GM18511 (cell line): ENCODE data around the gene LRRC59.
A peak's percentile ranks its signal among the peaks of the same experiment; 100 is the strongest.
"Not testable (repeated sequence)": the region's sequence is repeated elsewhere in the genome, so short reads cannot be mapped to it uniquely, and the experiment has no call there.

Experiments used
- ATAC-seq: cut with Tn5 transposase; IDR thresholded peaks from one replicate; pipeline ENCODE4 v1.9.1; 2021; ENCODE audit warnings: mild to moderate bottlenecking, moderate library complexity; ENCODE audit not compliant: unreplicated experiment

Gene LRRC59

GRCh38 chr17:50397111-50397918 lies at the start of gene LRRC59:
LRRC59 (minus strand) TSS chr17:50397523; CDS start chr17:50397317, 206 bp downstream.
- peak; percentile 94 for ATAC-seq

GRCh38 chr17:50445730-50446325 lies 48.5 kb upstream of the LRRC59 start:
- ATAC-seq, result no peak

- no peak for ATAC-seq
Observed at GRCh38 chr17:50444841-50445715, 47.8 kb upstream of the LRRC59 start.

DNA sequence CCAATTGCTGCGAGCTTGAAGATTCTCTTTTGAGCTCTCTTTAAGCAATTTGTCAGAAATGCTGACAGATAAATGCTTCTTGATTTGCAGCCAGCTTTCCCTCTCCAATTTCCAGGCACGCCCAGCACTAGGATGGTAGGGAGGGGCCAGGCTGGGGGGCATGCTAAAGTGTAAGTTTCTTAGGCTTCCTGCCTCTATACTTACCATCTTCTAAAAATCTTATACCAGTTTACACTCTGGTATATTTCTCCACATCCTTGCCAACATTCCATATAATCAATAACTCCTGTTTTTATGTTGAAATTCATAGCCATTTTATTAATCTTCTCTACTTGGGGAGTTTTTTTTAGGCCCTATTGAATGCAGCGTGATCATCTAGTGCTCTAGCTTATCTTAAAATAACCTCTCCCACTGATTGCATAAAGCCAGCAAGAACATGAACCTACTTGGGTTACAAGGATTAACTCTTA lies 46.2 kb upstream of the LRRC59 start:
- ATAC-seq, result no peak

- no peak for ATAC-seq
Observed at GRCh38 chr17:50440838-50441829, 43.8 kb upstream of the LRRC59 start.

DNA sequence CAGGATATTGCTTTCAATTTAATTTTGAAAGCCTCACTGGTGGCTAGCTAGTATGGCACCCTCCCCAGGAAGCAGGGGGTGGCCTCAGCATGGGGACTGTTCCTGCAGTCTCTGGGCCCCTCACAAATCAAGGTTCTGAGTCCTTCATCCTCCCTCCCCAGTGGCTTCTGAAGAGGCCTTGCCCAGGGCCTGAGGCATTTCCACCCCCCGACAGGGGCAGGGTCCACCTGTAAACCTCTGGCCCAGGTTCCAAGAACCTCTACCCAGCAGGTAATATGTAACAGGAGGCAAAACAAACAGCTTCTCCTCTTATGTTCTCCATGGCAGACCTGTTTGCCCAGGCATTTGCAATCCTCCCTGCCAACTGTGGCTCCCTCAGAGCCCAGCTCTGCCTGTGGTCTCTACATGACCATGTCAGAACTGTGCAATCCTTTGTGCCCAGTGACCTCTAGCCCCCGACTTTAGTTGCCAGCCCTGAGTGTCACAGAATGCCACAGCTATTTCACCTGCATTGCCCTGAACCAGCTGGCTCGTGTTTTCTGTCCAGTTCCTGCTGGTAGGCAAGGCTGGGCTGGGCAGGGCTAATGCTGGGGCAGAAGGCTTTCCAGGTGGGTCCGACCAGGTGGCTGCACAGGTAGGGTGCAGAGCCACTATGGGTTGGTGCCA lies 43.0 kb upstream of the LRRC59 start:
- ATAC-seq, result no peak

GRCh38 chr17:50439008-50439407 lies 41.7 kb upstream of the LRRC59 start:
- ATAC-seq, result no peak

- ATAC-seq, result no peak
Observed at GRCh38 chr17:50437409-50437808, 40.1 kb upstream of the LRRC59 start.

DNA sequence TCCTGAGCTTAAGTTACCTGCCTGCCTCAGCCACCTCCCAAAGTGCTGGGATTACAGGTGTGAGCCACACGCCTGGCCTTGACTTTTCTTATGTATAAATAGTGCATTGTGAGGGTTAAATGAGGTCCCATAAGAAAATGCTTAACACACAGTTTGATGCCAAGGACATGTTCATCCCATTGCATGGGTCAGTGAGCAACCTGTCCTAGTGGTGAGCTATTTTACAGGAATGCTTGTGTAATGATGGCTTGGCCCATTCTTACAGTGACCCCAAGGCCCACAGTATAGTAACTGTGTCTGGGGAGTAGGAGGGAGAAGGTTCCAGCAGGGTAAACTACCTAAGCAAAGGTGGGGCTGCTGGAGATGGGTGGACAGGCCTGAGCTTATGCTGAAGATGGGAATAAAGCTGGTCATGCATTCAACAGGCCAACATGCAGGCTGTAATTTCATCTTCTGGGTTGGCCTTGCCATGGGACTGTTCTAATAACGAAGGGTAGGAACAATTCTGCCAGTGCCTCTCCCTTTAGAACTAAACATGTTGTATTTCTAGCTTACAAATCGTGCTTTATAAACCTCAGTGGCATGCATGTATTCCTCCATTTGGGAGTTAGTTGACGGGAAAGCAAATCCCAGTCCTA lies 34.9 kb upstream of the LRRC59 start:
- ATAC-seq, result no peak

- ATAC-seq, result no peak
Observed at GRCh38 chr17:50430821-50431618, 33.7 kb upstream of the LRRC59 start.

DNA sequence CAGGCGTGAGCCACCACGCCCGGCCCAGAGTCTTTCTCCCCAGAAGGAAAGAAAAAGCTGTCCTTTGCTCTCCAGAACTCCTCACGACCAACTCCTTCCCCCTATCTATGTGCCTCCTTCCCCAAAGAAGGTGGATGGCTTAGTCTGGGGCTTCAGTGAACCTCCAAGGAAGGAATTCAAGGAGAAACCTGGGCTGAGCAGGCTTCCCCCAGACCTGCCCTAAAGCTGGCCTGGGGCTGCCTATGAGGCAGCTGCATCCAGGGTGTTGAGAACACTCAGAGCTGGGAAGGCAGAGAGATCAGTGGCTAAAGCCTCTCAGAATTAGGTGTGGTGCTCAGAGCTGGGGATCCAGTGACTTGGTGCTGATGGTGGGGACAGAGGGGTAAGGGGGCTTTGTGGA lies 32.5 kb upstream of the LRRC59 start:
- no peak for ATAC-seq

GRCh38 chr17:50428831-50429424 lies 31.6 kb upstream of the LRRC59 start:
- ATAC-seq, result no peak

- ATAC-seq, result not testable (repeated sequence)
Observed at GRCh38 chr17:50428126-50428525, 30.8 kb upstream of the LRRC59 start.

- no peak for ATAC-seq
Observed at GRCh38 chr17:50426814-50427787, 29.8 kb upstream of the LRRC59 start.

DNA sequence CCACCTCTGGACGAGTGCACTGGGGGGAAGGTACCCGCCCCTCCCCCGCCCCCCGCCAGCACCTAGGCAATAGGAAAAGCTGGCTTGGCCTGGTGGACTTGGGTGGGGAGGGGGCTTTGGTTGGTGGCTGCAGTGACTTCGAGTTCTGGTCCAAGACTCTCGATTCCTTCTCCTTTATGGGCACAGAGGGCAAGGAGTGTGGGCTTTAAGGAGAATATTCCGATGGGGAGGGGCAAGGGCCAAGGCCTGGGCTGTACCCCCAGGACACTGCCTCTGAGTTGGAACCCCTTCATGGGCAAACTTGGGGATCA lies 29.1 kb upstream of the LRRC59 start:
- no peak for ATAC-seq

GRCh38 chr17:50425682-50426471 lies 28.6 kb upstream of the LRRC59 start, which contains the start of gene ACSF2:
ACSF2 (plus strand) TSS chr17:50426218; CDS start chr17:50426262, 44 bp downstream.
- ATAC-seq, result peak; percentile 69
